ENCODE measurements around the gene WWC2.
"Not testable (repeated sequence)": the region's sequence is repeated elsewhere in the genome, so short reads cannot be mapped to it uniquely, and the experiment has no call there.

DNA sequence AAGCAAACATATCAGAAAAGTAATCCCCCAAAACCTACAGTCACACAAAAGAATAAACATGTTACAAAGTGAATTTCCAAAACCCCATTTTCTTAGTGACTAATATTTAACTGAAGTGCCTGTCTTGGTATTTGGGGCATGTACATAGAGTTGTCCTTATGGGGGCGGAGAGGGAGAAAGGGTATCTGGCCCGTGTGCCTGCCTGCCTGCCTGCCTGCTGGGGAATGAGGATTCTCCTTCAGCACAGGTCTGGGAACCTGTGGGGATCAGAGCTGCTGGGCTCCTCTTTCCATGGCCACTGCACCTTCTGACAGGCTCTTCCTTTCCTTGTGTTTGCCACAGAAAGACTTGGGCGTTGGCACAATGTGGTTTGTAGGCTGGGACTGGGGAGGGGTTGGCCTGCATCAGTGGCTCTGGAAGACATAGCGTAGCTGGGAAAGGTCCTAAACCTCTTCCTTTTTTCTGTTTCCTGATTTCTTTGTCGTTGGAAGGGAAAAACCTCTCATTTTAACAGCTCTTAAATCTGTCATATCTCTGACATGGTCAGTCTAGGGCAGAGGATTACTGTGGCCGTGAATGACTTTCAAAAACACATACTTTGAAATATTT is 94.8 kb downstream of the WWC2 start:
- TF ChIP-seq POLR2A (IDR thresholded peaks at IDR 0.05) = not testable (repeated sequence)
- TF ChIP-seq, protein P1, sequence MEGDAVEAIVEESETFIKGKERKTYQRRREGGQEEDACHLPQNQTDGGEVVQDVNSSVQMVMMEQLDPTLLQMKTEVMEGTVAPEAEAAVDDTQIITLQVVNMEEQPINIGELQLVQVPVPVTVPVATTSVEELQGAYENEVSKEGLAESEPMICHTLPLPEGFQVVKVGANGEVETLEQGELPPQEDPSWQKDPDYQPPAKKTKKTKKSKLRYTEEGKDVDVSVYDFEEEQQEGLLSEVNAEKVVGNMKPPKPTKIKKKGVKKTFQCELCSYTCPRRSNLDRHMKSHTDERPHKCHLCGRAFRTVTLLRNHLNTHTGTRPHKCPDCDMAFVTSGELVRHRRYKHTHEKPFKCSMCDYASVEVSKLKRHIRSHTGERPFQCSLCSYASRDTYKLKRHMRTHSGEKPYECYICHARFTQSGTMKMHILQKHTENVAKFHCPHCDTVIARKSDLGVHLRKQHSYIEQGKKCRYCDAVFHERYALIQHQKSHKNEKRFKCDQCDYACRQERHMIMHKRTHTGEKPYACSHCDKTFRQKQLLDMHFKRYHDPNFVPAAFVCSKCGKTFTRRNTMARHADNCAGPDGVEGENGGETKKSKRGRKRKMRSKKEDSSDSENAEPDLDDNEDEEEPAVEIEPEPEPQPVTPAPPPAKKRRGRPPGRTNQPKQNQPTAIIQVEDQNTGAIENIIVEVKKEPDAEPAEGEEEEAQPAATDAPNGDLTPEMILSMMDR (IDR thresholded peaks at IDR 0.05 in 4 of 5, conservative IDR thresholded peaks at IDR 0.05 in 1 of 5) = not testable (repeated sequence)

All from gastrocnemius medialis (tissue), 4 donors.